ENCODE data around the gene GJD3.

The GJD3 gene

DNA sequence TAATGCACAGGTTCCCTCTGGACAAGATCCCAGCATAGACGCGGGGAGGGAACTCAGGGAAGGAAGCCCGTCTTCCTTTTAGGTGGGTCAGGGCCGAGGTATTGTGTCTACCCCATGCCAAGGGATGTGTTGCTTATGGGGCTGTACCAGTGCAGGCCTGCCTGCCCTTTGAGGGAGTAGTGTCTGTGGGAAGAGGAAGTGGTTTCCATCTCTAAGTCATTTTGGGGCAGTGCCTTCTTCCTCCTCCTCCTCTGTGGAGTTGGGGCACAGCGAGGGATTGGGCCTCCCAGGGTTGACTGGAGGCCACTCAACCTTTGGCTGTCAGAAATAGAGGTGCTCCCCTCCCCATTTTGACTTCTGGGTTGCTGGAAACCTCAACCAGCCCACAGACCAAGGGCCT is 26.5 kb downstream of the GJD3 start:
- no peak for DNase-seq

DNA sequence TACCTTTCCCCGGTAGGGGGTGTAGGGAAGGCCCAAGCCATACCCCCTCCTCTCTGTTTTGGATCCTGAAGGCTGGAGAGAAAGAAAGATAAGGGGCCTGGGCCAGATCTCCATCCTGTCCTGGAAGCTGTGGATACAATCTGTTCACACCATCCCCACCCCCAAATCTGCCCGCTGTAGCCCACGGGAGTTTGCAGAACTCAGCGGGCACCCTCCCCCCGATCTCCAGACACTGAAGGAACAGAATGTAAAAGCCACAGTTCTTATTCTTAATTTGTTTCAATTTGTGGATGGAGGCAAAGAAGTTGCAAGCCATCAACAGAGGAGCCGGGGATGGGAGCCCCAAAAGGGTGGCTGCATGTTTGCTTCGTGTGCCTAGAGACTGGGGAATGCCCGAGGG is 27.2 kb downstream of the GJD3 start:
- no peak for DNase-seq

DNA sequence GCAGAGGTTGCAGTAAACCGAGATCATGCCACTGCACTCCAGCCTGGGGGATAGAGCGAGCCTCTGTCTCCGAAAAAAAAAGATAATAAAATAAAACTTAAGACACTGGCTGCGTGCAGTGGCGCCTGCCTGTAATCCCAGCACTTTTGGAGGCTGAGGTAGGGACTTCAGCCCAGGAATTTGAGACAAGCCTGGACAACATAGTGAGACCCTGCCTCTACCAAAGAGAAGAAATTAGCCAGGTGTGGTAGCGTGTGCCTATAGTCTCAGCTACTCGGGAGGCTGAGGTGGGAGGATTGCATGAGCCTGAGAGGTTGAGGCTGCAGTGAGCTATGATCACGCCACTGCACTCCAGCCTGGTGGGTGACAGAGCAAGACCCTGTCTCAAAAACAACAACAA is 28.9 kb downstream of the GJD3 start:
- no peak for DNase-seq

DNA sequence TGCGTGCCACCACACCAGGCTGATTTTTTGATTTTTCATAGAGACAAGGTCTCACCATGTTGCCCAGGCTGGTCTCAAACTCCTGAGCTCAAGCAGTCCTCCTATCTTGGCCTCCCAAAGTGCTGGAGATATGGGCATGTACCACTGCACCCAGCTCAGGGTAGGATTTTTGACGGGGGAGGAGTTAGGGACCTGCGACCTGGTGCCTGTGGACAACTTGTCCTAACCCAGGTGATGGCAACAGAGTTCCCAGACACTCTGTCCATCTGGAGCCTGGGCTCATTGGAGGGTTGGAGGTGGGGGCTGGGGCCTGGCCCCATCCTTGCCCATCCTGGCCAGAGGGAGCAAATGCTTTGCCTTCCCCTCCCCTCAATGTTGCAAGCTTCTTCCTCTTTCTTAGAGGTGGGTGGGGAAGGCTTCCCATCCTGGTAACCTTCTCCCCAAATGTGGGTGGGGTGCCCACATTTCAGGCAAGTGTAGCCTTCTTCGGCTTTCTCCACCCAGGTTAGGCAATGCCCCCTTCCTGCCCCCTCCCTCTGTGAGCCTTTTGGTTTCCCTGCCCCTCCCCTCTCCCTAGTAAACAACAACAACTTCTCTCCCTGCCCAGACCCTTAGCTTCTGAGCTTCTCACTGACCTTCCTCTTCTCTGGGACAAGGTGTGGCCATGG is 30.6 kb downstream of the GJD3 start:
- no peak for DNase-seq

DNA sequence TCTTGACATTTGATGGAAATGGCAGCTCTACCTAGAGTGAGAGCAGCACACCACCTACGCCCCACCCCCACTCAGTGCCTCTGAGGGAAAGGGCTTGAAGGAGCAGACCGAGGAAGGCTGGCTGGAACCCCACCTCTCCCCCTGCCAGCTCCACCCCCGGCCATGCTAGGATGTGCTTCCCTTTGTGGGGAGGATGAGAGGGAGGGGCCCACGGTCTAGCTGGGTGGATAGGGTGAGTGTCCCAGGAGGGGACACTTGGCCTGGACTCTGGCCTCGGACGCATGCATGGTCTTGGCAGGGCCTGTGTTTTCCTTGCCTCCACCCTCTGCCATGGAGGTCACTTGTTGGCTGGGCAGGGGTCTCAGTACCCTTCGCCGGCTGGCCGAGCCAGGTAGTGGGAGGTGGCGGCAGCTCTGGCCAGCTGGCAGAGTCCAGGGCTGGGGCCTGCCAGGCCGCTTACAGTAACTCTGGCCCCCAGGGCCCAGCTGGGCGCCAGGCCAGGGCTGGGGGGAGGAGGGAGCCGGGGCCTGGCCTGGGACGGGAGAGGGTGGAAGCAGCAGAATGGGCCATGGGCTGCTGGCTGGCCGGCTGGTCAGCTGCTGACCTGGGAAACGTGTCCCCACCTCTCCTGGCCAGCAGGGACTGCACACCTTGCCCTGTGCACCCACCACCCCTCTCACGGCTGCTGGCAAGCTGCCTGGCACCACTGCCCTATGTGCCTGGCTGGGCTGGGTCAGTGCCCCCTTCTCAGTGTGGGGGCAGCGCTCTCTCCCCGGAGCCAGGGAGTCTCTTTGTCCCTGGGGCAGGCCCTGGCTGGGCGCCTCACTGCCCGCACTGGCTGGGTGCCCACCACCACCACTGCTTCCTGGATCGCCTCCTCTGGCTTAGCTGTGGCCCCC is 32.5 kb downstream of the GJD3 start:
- no peak for DNase-seq

DNA sequence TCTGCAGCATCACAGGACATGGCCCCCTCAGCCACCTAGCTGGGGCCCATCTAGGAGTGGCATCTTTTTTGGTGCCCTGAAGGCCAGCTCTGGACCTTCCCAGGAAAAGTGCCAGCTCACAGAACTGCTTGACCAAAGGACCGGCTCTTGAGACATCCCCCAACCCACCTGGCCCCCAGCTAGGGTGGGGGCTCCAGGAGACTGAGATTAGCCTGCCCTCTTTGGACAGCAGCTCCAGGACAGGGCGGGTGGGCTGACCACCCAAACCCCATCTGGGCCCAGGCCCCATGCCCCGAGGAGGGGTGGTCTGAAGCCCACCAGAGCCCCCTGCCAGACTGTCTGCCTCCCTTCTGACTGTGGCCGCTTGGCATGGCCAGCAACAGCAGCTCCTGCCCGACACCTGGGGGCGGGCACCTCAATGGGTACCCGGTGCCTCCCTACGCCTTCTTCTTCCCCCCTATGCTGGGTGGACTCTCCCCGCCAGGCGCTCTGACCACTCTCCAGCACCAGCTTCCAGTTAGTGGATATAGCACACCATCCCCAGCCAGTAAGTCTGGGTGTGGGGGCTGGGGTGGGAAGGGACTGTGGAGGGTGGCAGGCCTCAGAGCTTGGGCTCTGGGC is 33.6 kb downstream of the GJD3 start:
- no peak for DNase-seq

DNA sequence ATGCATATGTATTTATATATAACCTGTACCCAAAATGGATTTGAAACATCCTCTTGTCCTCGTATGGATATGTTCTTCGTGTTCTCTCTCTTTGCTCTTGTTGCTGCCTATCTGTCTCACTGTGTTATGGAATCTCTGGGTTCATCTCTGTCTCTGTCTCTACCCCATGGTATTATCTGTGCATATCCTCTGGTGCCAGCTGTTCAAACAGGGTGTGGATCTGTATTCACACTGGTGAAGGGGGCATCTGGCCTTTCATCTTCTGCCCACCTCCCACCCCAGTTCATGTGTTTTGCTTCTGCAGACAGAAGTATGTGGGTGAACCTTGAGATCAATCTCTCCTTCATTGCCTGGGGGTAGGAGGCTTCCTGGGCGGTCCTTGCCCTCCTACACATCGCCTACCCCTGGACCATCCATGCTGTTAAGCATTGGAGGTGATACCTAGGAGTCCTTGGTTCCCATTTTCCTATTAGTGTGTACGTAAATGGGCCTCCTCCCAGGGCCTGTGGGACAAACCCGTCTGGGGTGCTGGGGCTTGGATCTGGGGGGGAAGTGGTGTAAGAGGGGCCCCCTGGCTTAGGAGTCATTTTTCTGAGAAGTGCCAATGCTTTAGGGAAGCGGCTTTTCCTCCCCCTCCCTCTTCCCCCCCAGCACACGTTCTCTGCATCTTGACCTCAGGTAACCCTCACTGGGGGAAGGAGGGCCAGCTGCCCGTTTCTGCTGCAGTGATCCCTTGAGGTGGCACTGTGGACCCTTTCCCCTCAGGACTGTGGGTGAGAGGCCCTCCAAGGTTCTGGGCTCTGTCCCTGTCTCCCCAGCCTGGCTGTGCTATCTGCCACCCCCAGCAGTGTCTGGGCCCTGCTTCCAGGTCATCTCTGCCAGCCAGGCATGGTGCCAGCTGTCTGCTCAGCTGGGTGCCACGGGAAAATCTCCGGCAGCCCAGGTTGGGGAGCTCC is 34.4 kb downstream of the GJD3 start:
- no peak for DNase-seq

DNA sequence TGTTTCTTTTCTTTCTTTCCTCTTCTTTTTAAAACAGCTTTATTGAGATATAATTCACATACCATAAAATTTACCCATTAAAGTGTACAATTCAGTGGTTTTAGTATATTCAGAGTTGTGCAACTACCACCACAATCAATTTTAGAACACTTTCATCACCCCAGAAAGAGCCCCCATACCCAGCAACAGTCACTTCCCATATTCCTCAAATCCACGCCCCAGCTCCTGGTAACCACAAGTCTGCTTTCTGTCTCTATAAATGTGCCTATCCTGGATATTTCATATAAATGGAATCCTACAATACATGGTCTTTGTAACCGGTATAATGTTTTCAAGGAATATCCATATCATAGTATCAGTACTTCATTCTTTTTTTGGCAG is 36.2 kb downstream of the GJD3 start:
- no peak for DNase-seq

DNA sequence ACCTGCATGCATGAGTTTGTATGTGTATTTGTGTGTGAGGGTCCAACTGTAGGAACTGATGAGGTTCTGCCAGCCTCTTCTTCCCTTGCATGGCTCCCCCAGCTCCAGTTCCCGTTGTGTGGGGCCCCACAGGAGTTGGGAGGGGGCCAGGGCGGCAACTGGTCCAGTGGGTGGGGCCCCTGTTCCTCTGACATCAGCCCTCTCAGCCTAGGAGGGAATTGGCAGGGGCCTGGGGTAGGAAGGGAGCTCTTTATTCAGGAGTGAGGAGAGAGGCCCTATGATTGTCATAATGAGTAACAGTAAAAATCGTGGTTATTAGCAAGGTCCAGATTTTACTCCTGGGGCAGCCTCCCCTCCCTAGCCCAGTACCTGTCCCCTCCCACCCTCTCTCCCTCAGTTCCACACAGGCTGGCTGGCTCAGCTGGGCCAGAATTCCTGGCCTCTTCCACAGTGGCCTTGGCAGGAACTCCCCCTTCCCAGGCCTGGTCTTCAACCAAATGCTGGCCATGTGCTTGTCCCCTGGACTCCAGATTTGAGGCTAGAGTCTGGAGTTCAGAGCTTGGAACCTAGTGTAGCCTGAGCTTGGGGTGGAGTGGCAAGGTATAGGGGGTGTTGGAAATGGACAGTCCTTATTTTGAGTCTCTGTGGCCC is 36.7 kb downstream of the GJD3 start:
- DNase-seq, result no peak

DNA sequence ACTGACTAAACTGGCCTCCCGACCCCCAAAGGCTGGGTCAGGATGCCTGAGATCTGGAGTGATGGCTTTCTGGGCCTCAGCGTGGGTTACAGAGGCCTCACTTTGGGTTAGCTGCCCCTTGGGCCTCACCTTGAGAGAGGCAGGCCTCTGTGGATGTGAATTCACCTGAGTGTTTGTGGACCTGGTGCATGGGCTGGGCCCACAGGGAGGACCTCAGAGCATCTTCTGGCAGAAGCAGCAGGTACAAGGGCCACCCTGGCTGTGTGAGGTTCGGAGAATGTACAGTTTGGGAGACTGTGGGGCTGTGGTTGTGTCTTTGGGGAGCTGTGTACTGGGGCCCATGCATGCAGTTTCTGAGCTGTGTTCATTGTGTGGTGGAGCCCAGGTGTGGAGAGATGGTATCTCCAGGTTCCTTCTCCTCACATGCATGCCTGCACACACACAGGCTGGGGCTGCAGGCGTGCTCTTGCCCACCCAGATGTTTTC is 37.2 kb downstream of the GJD3 start:
- no peak for DNase-seq

DNA sequence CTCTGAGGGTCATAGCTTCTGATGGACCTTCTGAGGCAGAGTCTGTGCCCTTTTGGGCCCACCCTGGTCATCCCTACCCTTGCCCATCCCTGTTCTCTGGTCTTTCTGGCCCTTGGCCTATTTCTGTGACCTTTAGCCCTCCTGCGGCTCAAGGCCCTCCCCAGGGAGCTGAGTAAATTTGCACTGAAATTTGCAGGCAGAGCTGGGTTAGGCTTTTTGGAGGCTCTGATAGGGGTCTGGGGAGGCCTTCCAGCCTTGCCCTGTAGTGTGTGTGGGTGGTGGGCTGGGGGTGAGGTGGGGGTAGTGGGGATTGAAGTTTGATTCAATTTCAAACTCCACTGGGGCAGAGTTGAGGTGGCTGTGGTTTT is 37.7 kb downstream of the GJD3 start:
- no peak for DNase-seq

DNA sequence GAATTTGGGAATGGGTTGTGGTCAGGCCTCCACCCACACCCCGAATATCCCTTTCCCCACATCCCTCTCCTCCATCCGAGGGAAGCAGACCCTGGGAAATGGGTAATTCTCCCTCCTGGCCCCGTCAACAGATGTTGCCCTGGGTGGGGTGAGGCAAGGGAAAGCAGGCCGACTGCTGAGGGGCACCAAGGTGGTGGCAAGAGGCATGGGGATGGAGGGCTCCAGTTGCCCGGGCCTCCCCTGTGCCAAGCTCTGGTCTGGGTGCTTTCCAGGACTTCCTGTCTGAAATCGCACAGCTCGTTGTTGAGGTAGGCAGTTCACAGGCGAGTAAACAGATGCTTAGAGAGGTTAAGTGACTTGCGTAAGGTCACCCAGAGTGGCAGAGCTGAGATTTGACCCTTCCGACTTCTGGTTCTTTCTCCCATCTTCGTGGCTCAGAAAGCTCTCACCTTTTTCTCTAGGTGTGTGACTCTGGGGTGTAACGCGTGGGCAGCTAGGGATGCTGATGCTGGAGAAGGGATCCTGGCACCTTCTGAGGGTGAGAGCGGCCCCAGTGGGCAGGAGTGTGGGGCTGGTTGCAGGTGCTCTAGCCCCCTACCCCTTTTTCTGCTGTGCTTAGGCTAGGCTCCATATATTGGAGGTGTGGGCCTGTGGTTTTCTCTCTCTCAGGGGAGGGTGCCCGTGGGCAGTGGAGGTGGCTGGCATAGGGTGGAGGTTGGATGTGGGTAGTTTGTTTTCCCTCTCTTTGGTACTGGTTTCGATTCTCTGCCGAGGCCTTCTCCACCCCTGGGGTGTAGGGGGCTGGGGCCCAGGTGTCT is 38.3 kb downstream of the GJD3 start:
- no peak for DNase-seq

DNA sequence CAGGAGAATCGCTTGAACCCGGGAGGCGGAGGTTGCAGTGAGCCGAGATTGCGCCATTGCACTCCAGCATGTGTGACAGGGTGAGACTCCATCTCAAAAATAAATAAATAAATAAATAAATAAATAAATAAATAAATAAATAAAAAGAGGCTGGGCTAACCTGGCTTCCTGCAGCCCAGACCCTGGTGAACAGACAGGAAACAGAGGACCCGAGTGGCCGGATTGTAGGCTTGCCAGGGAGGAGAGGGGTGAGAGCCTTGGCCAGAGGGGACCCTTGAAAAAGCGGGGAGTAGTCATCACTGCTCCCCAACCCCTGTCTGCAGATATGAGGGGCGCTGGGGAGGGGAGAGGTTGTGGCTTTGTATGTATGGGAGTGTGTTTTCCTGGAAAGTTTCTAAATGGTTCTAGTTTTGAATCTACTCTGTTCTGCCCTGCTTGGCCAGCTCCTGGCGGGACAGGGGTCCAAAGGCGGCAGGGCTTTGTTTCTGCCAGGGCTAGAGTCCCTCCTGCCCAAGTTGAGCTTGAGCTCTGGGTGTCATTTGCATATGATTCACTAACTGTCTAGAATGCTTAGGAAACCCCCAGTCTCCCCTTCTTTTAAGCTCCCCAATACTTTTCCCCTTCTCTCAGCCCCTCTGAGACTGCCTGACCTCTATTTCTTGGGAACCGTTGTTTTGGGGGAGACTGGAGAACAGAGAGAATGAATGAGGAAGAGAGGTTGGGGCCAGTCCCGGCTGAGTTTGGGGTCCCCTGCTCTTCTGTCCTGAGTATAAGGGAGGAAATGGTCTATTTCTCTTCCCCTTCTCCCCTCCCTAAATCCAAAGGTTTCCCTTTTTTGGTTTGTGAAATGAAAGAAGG is 39.2 kb downstream of the GJD3 start:
- no peak for DNase-seq

DNA sequence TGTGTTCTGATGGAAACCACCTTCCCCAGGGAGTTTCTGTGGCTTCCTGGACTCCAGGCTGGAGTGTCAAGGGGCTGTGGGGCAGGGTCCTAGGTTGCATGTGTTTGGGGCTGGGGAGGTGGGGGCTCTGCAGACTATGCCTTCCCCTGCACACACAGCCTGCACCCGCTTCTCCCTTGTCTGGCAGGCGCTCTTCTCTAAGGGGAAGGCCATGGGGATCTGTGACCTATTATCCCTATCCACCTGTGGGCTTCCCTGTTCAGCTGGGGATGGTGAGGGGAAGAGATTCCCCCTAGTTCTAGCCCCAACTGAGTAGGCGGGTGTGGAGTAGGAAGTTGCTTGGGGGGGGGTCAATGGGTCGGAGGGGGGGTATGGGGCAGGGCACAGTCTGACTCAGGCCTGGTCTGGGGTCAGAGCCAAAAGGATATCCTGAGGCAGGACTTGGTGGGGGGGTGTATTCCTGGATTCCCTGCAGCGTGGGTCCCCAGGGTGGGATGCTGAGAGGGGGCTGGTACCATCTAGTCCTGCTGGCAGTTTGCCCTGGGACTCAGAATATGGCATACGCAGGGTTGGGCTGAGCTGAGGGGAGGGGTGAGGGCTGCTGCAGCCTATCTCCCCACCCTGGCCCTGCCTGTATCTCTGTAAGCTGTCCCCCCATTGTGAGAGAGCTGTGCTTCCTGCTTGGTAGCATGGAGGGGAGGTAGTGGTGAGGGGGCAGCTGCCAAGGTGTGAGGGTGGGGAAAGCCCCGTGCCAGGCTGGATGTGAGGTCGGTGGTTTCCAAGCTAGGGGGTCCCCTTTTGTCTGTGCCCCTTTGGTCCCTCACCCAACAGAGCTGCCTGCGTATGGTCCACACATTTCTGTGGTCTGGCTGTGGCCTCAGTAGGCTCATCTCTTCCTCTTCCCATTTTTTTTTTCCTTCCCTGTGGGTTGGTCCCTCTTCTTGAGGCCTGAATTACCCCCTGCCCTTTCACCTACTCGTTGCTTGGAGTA is 40.9 kb downstream of the GJD3 start:
- DNase-seq, result no peak

DNA sequence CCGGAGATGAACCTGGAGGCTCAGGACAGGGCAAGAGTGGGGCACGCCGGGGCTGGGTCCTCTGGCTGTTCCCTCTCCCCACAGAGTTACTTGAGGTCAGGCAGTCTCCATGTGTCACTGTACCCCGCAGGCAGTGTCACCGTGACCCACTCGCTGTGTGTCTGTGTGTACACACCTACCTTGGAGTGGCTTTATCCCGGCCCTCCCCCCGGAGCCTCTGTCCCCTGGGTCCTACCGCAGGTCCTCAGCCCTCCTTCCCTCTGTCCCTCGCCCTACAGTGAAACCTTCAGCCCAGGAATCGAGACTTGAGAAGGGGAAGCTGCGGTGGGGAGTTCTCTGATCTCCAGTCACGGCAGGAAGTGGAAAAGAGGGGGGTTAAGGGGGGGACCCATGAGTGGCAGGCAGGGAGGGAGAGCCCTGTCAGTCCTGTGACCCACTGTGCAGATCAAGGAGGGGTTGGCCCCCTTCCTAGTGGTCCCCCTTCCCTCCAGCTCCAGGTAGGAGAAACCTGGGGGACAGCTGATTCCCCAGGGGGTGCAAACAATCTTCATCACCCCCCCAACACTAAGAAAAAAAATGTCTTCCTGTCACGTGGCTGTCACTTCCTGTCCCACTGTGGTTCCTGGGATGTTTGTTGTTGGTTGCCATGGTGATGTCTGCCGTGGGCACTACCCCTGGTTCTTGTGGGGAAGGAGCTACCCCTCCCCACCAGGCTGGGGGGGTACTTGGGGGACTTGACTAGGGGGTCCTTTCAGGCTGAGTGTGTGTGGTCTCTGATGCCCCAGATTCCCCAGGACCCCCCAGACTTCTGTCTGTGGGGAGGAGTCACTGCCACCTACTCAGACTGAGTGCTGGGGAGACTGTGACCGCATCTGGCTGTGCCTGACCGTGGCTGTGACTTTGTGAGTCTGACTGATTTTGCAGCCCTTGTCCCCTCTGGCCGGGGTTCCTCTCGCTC is 41.9 kb downstream of the GJD3 start:
- peak in 1 of 2 experiments; percentile 13 for DNase-seq

DNA sequence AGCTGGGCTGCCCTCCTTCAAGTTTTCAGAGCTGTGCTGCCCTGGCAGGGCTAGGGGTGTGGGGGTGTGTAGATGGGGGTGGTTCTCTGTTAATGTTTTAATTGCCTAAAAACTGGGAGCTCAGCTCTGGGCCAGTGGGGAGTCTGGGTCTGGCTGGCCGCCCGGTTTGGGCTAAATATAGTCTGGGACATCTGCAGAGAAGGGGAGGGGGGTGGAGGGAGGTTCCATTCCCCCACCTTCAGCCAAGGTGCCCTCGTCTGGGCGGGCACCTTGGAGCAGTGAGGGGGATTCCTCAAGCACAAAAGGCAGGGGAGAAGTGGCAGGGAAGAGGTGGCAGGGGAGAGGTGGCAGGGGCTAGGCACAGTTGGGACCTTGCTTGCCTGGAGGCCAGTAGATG is 42.6 kb downstream of the GJD3 start:
- no peak for DNase-seq

DNA sequence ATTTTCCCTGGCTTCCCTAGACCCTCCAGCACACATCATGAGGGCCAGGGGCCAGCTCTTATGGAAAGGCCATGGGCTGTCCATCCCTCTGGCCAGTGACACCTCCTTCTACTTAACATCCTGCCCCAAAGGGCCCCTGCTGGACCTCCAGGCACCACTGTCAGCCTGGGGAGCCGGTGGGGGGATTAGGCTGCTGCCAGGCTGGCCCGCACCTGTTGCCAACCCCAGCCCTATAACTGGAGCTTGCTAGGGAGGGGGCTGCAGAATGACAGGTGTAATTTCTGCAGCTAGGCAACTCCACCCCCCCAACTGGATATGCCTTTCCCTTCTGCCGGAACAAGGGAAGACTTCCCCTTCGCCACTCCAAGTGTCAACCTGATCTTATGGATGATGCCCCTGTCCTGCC is 43.0 kb downstream of the GJD3 start:
- no peak for DNase-seq

All from NCI-H526 (cell line).